Measurements from ENCODE around the gene GOSR2. TPM values are rescaled to one million over a fixed set of nuclear protein-coding genes. Genes with fewer than 3 reads are reported as not detected.
A peak's percentile ranks its signal among the peaks of the same experiment; 100 is the strongest.

The GOSR2 gene
- total and polyA plus RNA-seq, 2 of the 13 experiments (the other 11 are each of a cell fraction or from before 2014, with no cell fraction given): 61.5 to 63.9 TPM

DNA sequence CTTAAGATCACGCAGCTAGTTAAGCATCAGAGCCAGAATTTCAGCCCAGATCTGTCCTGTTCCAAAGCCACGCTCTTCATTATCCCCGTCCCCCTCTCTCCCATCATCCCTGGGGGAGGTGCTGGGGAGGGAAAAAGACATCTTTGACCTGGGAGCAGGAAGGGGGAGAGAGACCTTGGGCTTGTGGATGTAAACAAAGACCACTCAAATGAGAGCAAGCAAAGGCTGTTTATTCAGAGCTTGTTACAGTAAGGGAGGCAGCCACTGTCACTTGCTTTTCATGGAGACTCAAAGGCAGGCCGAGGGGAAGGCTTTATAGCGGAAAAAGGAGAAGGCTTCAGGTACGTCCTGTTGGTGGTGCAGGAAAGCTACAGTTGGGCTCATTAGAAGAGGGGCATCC lies 59.6 kb downstream of the GOSR2 start:
- POLR2A ChIA-PET: no interaction called here
- Histone ChIP-seq H3K9ac (ENCODE audit: insufficient read depth, low read depth, low read length) (no peak overlapping the region), H3K4me3 (replicated peaks in 1 of 3; ENCODE audit: insufficient read depth in 1 of 3, low read depth in 2 of 3, low read length in 3 of 3) (no peak overlapping the region), H3K9me3 (ENCODE audit: low read length) (no peaks in the 10 kb centered on the region), H3K4me2 (ENCODE audit: low read depth, low read length) (peak overlapping the region; percentile 37), H3K36me3 (replicated peaks in 1 of 2; ENCODE audit: control insufficient read depth in 1 of 2, insufficient read depth in 2 of 2, low read length in 2 of 2) (no peaks in the 10 kb centered on the region; a peak in 1 of 5 replicates), H3K79me2 (ENCODE audit: insufficient read depth, low read length) (no peaks in the 10 kb centered on the region), H3K4me1 (ENCODE audit: insufficient read depth, low read length) (peaks cover 39% of the 10 kb centered on the region), H2AFZ (ENCODE audit: low read length) (no peak overlapping the region), H3K27me3 (ENCODE audit: control insufficient read depth in 1 of 2, insufficient read depth in 2 of 2, low read length in 2 of 2) (no peaks in the 10 kb centered on the region), H3K27ac (ENCODE audit: extremely low read length, insufficient read depth, low read length) (peak overlapping the region; percentile 1), H4K20me1 (ENCODE audit: insufficient read depth, low read length) (no peaks in the 10 kb centered on the region)
- CTCF ChIA-PET (ENCODE audit: low intra/inter-chr PET ratio, low total read pairs): no interaction called here
- BruUV-seq (replicated peaks): no TSS peak
- DNase-seq (ENCODE audit: low spot score) (peak; percentile 29), ATAC-seq (peak; percentile 53), FAIRE-seq (peak; percentile 34)
- 34% methylated on average over 6 of the region's 6 CpGs for WGBS (ENCODE audit: low lambda C conversion rate)
- in situ Hi-C loops (cut with HindIII; ENCODE audit: extremely low pct_ligation_motif_present, low pct_unique_long_range_greater_than_20kb): no loop called here
- intact Hi-C loops (cut with micrococcal nuclease; ENCODE audit: unreplicated experiment): no loop called here
- no peak for TF ChIP-seq ZNF773 (CRISPR knock-in tag; IDR thresholded peaks at IDR 0.05; ENCODE audit: borderline replicate concordance)
- TF ChIP-seq, protein P1, sequence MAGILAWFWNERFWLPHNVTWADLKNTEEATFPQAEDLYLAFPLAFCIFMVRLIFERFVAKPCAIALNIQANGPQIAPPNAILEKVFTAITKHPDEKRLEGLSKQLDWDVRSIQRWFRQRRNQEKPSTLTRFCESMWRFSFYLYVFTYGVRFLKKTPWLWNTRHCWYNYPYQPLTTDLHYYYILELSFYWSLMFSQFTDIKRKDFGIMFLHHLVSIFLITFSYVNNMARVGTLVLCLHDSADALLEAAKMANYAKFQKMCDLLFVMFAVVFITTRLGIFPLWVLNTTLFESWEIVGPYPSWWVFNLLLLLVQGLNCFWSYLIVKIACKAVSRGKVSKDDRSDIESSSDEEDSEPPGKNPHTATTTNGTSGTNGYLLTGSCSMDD (CRISPR knock-in tag; IDR thresholded peaks at IDR 0.05): no peak
- TF ChIP-seq, protein P2, sequence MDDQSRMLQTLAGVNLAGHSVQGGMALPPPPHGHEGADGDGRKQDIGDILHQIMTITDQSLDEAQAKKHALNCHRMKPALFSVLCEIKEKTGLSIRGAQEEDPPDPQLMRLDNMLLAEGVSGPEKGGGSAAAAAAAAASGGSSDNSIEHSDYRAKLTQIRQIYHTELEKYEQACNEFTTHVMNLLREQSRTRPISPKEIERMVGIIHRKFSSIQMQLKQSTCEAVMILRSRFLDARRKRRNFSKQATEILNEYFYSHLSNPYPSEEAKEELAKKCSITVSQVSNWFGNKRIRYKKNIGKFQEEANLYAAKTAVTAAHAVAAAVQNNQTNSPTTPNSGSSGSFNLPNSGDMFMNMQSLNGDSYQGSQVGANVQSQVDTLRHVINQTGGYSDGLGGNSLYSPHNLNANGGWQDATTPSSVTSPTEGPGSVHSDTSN (CRISPR knock-in tag; IDR thresholded peaks at IDR 0.05; ENCODE audit: borderline replicate concordance): no peak
- no peak for TF ChIP-seq NONO (IDR thresholded peaks at IDR 0.05)
- peak; percentile 55; the same call in 1 of the 2 replicates for TF ChIP-seq NONO (CRISPR knock-in tag; conservative IDR thresholded peaks at IDR 0.05)
- no peak for TF ChIP-seq POLR2A (IDR thresholded peaks at IDR 0.05; ENCODE audit: insufficient read depth in 1 of 2, low read depth in 2 of 2, low read length in 2 of 2)
- peak; percentile 40; the same call in 1 of the 2 replicates for TF ChIP-seq TBX2 (CRISPR knock-in tag; IDR thresholded peaks at IDR 0.05; ENCODE audit: borderline replicate concordance)
- peak; percentile 78 for TF ChIP-seq GATAD2A (CRISPR knock-in tag; IDR thresholded peaks at IDR 0.05)
- TF ChIP-seq ZBTB7B (CRISPR knock-in tag; IDR thresholded peaks at IDR 0.05): peak; percentile 60; the same call in 1 of the 2 replicates
- TF ChIP-seq, protein P3, sequence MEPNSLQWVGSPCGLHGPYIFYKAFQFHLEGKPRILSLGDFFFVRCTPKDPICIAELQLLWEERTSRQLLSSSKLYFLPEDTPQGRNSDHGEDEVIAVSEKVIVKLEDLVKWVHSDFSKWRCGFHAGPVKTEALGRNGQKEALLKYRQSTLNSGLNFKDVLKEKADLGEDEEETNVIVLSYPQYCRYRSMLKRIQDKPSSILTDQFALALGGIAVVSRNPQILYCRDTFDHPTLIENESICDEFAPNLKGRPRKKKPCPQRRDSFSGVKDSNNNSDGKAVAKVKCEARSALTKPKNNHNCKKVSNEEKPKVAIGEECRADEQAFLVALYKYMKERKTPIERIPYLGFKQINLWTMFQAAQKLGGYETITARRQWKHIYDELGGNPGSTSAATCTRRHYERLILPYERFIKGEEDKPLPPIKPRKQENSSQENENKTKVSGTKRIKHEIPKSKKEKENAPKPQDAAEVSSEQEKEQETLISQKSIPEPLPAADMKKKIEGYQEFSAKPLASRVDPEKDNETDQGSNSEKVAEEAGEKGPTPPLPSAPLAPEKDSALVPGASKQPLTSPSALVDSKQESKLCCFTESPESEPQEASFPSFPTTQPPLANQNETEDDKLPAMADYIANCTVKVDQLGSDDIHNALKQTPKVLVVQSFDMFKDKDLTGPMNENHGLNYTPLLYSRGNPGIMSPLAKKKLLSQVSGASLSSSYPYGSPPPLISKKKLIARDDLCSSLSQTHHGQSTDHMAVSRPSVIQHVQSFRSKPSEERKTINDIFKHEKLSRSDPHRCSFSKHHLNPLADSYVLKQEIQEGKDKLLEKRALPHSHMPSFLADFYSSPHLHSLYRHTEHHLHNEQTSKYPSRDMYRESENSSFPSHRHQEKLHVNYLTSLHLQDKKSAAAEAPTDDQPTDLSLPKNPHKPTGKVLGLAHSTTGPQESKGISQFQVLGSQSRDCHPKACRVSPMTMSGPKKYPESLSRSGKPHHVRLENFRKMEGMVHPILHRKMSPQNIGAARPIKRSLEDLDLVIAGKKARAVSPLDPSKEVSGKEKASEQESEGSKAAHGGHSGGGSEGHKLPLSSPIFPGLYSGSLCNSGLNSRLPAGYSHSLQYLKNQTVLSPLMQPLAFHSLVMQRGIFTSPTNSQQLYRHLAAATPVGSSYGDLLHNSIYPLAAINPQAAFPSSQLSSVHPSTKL (CRISPR knock-in tag; IDR thresholded peaks at IDR 0.05): peak; percentile 60
- TF ChIP-seq ZNF121 (CRISPR knock-in tag; IDR thresholded peaks at IDR 0.05): peak; percentile 56; the same call in 1 of the 2 replicates
- TF ChIP-seq FOXA3 (CRISPR knock-in tag; IDR thresholded peaks at IDR 0.05): peak; percentile 89
- TF ChIP-seq, protein P4, sequence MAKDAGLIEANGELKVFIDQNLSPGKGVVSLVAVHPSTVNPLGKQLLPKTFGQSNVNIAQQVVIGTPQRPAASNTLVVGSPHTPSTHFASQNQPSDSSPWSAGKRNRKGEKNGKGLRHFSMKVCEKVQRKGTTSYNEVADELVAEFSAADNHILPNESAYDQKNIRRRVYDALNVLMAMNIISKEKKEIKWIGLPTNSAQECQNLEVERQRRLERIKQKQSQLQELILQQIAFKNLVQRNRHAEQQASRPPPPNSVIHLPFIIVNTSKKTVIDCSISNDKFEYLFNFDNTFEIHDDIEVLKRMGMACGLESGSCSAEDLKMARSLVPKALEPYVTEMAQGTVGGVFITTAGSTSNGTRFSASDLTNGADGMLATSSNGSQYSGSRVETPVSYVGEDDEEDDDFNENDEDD (CRISPR knock-in tag; IDR thresholded peaks at IDR 0.05; ENCODE audit: borderline replicate concordance): no peak
- TF ChIP-seq RARG (CRISPR knock-in tag; IDR thresholded peaks at IDR 0.05; ENCODE audit: low read depth): no peak
- TF ChIP-seq ZNF660 (CRISPR knock-in tag; IDR thresholded peaks at IDR 0.05; ENCODE audit: borderline replicate concordance, low read depth): no peak
- TF ChIP-seq, protein P5, sequence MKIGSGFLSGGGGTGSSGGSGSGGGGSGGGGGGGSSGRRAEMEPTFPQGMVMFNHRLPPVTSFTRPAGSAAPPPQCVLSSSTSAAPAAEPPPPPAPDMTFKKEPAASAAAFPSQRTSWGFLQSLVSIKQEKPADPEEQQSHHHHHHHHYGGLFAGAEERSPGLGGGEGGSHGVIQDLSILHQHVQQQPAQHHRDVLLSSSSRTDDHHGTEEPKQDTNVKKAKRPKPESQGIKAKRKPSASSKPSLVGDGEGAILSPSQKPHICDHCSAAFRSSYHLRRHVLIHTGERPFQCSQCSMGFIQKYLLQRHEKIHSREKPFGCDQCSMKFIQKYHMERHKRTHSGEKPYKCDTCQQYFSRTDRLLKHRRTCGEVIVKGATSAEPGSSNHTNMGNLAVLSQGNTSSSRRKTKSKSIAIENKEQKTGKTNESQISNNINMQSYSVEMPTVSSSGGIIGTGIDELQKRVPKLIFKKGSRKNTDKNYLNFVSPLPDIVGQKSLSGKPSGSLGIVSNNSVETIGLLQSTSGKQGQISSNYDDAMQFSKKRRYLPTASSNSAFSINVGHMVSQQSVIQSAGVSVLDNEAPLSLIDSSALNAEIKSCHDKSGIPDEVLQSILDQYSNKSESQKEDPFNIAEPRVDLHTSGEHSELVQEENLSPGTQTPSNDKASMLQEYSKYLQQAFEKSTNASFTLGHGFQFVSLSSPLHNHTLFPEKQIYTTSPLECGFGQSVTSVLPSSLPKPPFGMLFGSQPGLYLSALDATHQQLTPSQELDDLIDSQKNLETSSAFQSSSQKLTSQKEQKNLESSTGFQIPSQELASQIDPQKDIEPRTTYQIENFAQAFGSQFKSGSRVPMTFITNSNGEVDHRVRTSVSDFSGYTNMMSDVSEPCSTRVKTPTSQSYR (CRISPR knock-in tag; IDR thresholded peaks at IDR 0.05; ENCODE audit: borderline replicate concordance): peak; percentile 47; the same call in 1 of the 2 replicates

Data from HepG2 (cell line).